GM19193 (cell line): ENCODE data around the gene NOL4L.

Experiments
- POLR2A ChIP-seq: IDR thresholded peaks from 4 replicates; pipeline ENCODE4 v1.6.1; 2011; ENCODE audit not compliant: insufficient read depth, insufficient read length; ENCODE audit errors: extremely low read depth

The NOL4L gene

DNA sequence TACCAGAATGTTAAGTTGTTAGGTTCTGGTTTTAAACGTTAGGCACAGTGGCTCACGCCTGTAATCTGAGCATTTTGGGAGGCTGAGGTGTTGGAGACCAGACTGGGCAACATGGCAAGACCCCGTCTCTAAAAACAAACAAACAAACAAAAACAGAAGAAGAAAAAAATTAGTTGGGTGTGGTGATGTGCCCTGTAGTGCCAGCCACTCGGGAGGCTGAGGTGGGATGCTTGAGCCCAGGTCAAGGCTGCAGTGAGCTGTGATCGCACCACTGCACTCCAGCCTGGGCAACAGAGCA, 19.4 kb downstream of the NOL4L start:
- TF ChIP-seq POLR2A: no peak

DNA sequence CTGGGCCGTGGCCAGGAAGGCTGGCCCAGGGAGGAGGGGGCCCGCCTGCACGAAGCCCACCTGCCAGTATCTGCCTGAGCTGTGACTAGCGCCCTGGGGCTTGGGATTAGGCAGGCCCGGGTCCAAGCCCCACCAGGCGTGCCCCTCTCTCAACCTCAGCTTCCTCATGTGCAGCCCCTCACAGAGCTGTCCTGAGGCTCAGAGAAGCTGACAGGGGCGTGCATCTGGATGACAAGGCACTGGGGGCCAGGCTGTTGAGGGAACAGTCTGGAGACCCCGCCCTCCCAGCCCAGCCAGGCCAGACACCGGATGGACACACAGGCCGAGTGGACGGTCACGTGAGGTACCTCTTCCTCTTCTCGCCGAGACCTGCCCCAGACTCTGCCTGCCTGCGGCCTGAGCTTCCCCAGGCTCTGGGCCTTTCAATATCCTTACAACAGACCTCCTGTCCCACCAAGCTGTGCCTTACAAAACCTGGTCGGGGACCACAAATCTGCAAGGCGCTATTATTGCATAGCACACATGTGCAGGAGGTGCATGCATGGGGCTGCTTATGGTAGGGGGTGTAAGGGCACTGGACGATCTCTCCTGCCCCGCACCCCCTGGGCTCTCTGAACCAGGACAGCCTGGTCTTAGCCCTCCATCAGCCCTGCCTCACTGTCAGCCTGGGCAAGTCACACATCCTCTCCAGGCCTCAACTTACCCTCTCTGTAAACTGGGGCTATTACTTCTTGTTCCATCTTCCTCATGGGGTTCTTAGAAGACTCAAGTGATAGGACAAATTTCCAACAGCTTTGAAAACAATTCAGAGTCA, 20.0 kb downstream of the NOL4L start:
- TF ChIP-seq POLR2A: no peak

DNA sequence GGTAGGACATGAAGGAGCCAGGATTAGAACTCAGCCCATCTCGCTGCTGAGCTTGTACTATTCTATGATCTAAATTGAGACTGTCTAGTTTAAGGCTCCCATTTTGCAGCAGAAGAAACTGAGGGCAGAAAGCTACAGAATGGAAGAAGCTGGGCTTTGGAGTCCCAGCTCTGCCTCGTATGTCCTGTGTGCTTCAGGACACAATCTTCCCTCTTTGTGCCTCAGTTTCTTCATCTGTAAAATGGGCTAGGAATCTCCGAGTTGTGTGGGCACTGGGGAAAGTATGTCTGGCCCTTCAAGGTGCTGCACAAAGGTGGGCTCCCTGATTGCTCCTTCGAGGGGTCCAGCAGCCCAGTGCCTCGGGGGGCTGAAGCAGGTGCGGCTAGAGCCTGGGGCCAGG, 20.7 kb downstream of the NOL4L start:
- no peak for TF ChIP-seq POLR2A

DNA sequence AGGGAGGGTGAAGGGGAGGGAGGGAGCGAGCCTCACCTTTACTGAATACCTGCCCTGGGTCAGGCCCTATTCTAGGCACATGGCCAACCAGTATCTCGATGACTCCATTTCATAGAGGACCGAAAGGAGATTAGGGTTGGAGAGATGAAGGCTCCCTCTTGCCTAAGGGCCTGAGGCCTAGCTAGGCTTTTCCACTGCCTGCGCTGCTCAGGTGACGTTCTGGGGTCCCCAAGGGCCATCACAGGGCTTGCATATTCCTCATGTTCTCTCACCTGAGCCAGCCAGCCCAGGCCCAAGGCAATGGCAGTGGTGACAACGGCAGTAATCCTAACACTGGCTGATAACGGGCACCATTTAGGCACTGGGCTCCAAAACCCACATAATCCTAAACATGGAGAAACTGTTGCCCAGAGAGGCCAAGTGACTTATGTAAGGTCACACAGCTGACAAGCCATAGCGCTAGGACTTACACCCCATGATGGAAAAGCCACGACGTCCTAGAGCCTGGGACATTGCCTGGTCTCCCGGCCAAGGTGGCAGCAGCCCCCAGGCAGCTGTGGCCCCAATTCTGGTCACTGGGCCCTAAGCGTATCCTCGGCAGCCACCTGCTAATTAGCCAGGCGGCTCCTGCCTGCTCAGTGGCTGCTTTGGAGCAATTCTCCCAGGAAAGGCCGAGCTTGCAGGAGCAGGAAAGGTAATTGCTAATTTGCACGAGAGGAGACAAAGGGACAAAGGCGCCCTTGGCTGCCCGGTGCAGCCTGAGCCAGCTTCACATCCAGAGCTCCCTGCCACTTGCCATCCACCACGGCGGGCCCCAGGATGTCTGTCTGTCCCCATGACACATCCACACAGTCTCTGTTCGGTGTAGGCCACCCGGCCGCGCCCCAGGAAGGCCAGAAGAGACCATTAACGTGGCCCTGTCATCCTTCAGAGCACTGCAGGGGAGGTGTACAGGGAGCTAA, 21.5 kb downstream of the NOL4L start:
- no peak for TF ChIP-seq POLR2A

GRCh38 chr20:32562495-32562911, 22.6 kb downstream of the NOL4L start:
- TF ChIP-seq POLR2A: no peak

DNA sequence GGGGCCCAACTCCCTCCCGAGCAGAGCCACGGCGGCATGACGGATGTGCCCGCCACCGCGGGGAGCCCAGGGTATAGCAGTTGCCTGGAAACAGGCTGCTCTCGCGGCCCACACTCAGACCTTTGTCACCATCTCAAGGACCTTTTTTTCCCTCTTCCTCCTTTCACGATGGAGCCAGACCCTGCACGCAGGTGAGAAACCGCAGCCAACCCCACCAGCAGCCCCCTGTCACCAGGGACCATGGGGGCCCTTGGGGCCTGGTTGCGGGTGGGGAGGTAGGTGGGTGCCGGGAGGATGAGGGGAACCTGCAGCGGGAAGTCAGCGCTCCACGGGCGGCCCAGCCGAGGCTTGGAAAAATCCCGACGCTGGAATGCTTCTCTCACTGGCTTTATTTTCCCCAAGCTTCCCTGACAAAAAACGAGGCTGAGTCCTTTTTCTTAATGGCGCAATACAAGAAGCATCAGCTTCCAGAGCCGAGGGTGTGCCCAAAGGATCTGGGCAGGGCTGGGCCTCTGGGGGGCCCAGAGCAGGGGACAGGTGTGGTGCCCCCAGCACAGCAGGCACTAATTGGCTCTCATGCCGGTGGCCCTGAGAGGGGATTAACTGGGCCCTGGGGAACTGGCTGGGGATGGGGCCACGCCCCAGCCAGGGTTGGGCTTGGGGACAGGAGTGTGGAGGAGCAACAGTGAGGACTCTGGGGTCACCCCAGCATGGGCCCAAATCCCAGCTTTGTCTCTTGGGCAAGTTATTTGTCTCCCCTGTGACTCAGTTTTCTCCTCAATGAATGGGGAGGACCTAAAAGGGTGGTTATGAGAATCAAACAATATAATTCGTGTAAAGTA, 23.9 kb downstream of the NOL4L start:
- TF ChIP-seq POLR2A: no peak

- TF ChIP-seq POLR2A: no peak
These were observed 24.6 kb downstream of the NOL4L start for GRCh38 chr20:32560482-32560988.

DNA sequence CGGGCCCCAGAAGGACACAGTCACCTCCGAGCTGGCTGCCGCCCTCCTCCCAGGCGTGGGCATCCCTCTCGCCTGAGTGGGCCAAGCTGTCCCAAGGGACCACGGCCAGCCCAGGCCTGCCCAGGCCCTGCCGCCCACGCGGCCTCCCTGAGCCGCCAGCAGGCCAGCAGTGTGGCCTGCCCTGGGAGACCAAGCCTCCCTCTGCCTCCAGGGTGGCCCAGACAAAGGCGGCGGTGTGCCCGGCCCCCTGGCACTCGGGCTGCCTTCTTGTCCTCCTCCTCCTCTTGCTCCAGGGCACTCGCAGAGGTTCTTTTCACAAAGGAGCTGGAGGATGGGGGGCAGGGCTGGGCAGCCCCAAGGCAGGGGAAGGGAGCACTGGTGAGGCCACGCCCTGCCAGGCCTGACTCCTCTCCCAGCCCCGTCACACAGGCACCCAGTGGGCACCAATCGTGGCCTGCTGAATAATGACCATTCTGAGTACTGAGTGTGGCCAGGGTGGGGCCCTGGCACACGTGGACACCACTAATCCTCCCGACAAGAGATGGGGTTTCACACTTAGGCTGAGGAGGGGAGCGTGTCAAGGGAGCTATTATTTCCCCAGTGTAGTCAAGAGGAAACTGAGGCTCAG, 25.3 kb downstream of the NOL4L start:
- TF ChIP-seq POLR2A: no peak

- TF ChIP-seq POLR2A: no peak
These were observed 25.9 kb downstream of the NOL4L start for GRCh38 chr20:32559205-32559752.

- no peak for TF ChIP-seq POLR2A
These were observed 26.6 kb downstream of the NOL4L start for GRCh38 chr20:32558526-32558925.

- TF ChIP-seq POLR2A: no peak
These were observed 27.8 kb downstream of the NOL4L start for GRCh38 chr20:32557319-32557718.

DNA sequence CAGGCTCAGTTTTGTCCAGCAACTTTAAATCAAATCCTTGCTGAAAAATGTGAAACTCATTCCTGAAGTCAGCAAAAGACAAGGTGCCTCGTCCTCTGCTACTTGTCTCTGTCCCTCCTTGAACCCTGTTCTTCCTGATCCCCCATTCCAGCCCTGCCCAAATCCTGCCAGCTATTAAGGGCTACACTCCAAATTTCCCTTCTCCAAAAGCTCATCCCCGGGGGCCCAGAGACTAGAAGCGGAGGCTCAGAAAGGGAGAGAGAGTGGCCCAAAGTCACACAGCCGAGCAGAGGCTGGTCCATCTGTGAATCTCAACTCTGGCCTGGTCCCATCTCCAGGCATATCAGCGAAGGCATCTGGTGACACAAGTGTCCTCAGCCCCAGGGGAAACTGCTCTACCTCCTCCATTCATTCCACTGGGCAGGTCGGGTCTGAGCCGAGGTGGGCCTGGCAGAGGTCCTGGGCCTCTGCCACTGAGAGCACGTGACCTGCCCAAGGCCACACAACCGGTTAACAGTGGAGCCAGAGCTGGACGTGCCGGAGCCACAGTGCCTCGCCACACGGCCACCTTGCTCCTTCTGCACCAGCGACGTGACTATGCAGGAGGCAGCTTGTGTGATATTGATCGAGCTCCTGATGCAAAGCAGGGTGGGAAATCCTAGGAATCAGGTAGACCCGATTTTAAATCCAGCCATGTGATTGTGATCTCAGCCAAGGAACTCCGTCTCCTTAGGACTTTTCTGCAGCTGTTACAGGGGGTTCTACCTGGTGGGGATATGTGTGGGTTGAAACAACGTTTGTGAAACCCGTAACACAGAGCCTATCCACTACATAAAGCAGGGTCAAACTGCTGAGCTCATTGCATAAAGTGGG, 28.6 kb downstream of the NOL4L start:
- TF ChIP-seq POLR2A: no peak

DNA sequence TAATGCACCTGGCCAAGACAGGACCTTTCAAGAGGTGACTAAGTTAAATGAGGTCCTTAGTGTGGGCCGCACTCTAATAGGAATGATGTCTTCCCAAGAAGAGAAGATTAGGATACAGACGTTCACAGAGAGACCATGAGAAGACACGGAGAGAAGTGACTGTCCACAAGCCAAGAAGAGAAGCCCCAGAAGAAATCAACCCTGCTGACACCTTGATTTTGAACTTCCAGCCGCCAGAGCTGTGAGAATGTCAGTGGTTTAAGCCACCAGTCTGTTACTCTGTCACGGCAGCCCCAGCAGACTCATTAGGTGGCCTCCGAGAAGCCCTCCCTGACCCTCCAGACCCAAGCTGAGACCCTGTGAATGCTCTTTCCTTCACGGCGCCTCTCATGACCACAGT, 29.5 kb downstream of the NOL4L start:
- no peak for TF ChIP-seq POLR2A
